Liver (tissue), 3 donors: ENCODE measurements around the gene NPIPB12.
"Not testable (repeated sequence)": the region's sequence is repeated elsewhere in the genome, so short reads cannot be mapped to it uniquely, and the experiment has no call there.

ENCODE experiments used
- CTCF ChIP-seq: fragments of 150-350 bp; IDR thresholded peaks from 2 replicates; pipeline ENCODE4 v1.5.1; 2017; ENCODE audit warnings: improper control_type of control experiment, low read depth, low read length; ENCODE audit not compliant: missing input control
- GABPA ChIP-seq, 2 donors: IDR thresholded peaks in 1 of 2; conservative IDR thresholded peaks in 1 of 2; 2 replicates each; pipeline ENCODE4 v1.6.1; 2016; ENCODE audit warnings: antibody characterized with exemption in 2 of 2, mild to moderate bottlenecking in 1 of 2, moderate library complexity in 1 of 2
- JUND ChIP-seq, 2 donors: IDR thresholded peaks; 2 replicates each; pipeline ENCODE4 v1.6.1; 2016; ENCODE audit warnings: antibody characterized with exemption in 2 of 2
- RAD21 ChIP-seq, 2 donors: IDR thresholded peaks; 2 replicates each; pipeline ENCODE4 v1.6.1; 2016; ENCODE audit warnings: antibody characterized with exemption in 2 of 2, mild to moderate bottlenecking in 2 of 2
- SP1 ChIP-seq: IDR thresholded peaks from 2 replicates; pipeline ENCODE4 v1.6.1; 2018; ENCODE audit warnings: antibody characterized with exemption, mild to moderate bottlenecking
- TAF1 ChIP-seq: conservative IDR thresholded peaks from 2 replicates; pipeline ENCODE4 v1.6.1; 2016; ENCODE audit warnings: antibody characterized with exemption, mild to moderate bottlenecking
- YY1 ChIP-seq: IDR thresholded peaks from 2 replicates; pipeline ENCODE4 v1.6.1; 2016; ENCODE audit warnings: antibody characterized with exemption, mild to moderate bottlenecking
- ZBTB33 ChIP-seq: IDR thresholded peaks from 2 replicates; pipeline ENCODE4 v1.6.1; 2016; ENCODE audit warnings: antibody characterized with exemption
- donor health status: healthy.
- donor health status: healthy.

GRCh38 chr16:29457660-29458059 lies 48.5 kb downstream of the NPIPB12 start:
- not testable (repeated sequence) for TF ChIP-seq CTCF; TAF1; RAD21 (IDR thresholded peaks at IDR 0.05); GABPA (IDR thresholded peaks at IDR 0.05 in 1 of 2, conservative IDR thresholded peaks at IDR 0.05 in 1 of 2); JUND (IDR thresholded peaks at IDR 0.05); YY1; SP1; ZBTB33
